H1 (cell line): ENCODE data around the gene TMTC4. TPM values are rescaled to one million over a fixed set of nuclear protein-coding genes. Genes with fewer than 3 reads are reported as not detected.
A peak's percentile ranks its signal among the peaks of the same experiment; 100 is the strongest.

Experiments
- PHF8 ChIP-seq: fragments of 200-600 bp; sonication (generic); conservative IDR thresholded peaks from 2 replicates; pipeline ENCODE4 v1.7.1; 2012; ENCODE audit warnings: low read depth, mild to moderate bottlenecking, inconsistent platforms, low read length, moderate library complexity
- SIN3A ChIP-seq, 2 experiments: IDR thresholded peaks in 1 of 2; conservative IDR thresholded peaks in 1 of 2; 2 replicates each; pipeline ENCODE4 v1.6.1; 2011 to 2012; ENCODE audit warnings: low read length in 2 of 2, improper control_type of control experiment in 1 of 2, low read depth in 1 of 2, mild to moderate bottlenecking in 1 of 2
- SP1 ChIP-seq: IDR thresholded peaks from 2 replicates; pipeline ENCODE4 v1.6.1; 2011; ENCODE audit warnings: low read depth, low read length
- SP4 ChIP-seq: IDR thresholded peaks from 2 replicates; pipeline ENCODE4 v1.6.1; 2012; ENCODE audit warnings: low read length, inconsistent platforms
- polyA plus RNA-seq, 7 experiments: library from polyadenylated mRNA; depleted of rRNA in 3 of 7; stranded (reverse) in 5 of 7; unstranded in 2 of 7; fragments of >200 nt in 5 of 7; fragments of 200-250 nt in 2 of 7; gene quantifications; 1 replicate in 5 of 7; 2 replicates in 1 of 7; 4 replicates in 1 of 7; pipeline versions ENCODE4 v1.2.1 to v1.2.3, GENCODE V29; 2011 to 2013; ENCODE audit warnings: missing spikeins in 2 of 7, mixed read lengths in 2 of 7
- total RNA-seq: library from RNA; stranded (reverse); fragmentation: NEBNext Ultra II Directional; extraction: Animal tissue kit (Norgen Biotek cat#: 25700); gene quantifications from 2 replicates; pipeline ENCODE4 v1.2.1, GENCODE V29; 2021
- TF ChIP-seq, protein P1 (sequence below): fragments of 300-600 bp; sonication (generic); IDR thresholded peaks from 2 replicates; pipeline ENCODE4 v1.7.1; 2012; ENCODE audit warnings: low read length, moderate library complexity, mild to moderate bottlenecking, inconsistent platforms; ENCODE audit not compliant: insufficient replicate concordance
- TF ChIP-seq, protein P2 (sequence below), 3 experiments: IDR thresholded peaks; 1 replicate in 2 of 3; 2 replicates in 1 of 3; pipeline versions ENCODE4 v1.5.1 to v1.6.1; 2011; ENCODE audit warnings: low read length in 3 of 3, mild to moderate bottlenecking in 3 of 3, inconsistent platforms in 2 of 3, low read depth in 1 of 3, moderate library complexity in 1 of 3; ENCODE audit not compliant: insufficient read depth in 1 of 3; ENCODE audit errors: control extremely low read depth in 1 of 3

The TMTC4 gene
- total and polyA plus RNA-seq, 2 of the 8 experiments (the other 6 are each of a cell fraction or from before 2014, with no cell fraction given), result 26.3 to 42.6 TPM

DNA sequence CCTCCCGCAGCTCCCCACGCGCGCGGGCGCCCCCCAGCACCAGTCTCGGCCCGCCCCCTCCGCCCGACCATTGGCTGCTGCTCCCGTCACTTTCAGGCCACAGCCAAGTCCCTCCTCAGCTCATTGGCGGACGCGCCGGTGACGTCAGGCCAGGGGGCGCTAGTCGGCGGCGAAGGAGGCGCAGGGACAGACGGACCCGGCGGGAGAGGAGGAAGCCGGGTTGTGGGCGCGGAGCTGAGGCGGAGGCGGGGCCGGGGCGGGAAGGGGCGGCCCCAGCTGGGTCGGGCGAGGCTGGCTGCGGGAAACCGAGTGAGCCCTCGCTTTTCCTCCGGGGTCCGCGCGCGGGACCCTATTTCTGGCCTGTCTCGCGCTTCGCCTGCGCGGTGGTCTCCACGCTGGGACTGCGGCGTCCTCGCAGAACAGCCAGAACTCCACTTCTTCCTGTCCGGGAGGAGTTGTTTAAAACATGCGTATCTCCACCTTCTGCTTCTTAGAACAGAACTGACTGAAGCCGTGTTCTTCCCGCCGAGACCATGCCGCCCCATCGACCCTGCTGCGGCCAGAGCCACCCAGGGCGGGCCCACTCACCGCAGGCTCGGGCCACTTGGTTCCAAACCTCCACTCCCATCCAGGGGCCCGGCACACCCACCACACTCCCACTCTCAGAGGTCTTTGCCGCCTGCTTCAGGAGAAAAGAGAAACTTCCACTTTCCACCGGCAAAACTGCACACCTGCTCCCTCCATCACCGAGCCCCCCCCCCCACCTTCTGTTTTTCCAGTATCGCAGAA lies 471 bp upstream of the TMTC4 start (continued):
- TF ChIP-seq, protein P1, sequence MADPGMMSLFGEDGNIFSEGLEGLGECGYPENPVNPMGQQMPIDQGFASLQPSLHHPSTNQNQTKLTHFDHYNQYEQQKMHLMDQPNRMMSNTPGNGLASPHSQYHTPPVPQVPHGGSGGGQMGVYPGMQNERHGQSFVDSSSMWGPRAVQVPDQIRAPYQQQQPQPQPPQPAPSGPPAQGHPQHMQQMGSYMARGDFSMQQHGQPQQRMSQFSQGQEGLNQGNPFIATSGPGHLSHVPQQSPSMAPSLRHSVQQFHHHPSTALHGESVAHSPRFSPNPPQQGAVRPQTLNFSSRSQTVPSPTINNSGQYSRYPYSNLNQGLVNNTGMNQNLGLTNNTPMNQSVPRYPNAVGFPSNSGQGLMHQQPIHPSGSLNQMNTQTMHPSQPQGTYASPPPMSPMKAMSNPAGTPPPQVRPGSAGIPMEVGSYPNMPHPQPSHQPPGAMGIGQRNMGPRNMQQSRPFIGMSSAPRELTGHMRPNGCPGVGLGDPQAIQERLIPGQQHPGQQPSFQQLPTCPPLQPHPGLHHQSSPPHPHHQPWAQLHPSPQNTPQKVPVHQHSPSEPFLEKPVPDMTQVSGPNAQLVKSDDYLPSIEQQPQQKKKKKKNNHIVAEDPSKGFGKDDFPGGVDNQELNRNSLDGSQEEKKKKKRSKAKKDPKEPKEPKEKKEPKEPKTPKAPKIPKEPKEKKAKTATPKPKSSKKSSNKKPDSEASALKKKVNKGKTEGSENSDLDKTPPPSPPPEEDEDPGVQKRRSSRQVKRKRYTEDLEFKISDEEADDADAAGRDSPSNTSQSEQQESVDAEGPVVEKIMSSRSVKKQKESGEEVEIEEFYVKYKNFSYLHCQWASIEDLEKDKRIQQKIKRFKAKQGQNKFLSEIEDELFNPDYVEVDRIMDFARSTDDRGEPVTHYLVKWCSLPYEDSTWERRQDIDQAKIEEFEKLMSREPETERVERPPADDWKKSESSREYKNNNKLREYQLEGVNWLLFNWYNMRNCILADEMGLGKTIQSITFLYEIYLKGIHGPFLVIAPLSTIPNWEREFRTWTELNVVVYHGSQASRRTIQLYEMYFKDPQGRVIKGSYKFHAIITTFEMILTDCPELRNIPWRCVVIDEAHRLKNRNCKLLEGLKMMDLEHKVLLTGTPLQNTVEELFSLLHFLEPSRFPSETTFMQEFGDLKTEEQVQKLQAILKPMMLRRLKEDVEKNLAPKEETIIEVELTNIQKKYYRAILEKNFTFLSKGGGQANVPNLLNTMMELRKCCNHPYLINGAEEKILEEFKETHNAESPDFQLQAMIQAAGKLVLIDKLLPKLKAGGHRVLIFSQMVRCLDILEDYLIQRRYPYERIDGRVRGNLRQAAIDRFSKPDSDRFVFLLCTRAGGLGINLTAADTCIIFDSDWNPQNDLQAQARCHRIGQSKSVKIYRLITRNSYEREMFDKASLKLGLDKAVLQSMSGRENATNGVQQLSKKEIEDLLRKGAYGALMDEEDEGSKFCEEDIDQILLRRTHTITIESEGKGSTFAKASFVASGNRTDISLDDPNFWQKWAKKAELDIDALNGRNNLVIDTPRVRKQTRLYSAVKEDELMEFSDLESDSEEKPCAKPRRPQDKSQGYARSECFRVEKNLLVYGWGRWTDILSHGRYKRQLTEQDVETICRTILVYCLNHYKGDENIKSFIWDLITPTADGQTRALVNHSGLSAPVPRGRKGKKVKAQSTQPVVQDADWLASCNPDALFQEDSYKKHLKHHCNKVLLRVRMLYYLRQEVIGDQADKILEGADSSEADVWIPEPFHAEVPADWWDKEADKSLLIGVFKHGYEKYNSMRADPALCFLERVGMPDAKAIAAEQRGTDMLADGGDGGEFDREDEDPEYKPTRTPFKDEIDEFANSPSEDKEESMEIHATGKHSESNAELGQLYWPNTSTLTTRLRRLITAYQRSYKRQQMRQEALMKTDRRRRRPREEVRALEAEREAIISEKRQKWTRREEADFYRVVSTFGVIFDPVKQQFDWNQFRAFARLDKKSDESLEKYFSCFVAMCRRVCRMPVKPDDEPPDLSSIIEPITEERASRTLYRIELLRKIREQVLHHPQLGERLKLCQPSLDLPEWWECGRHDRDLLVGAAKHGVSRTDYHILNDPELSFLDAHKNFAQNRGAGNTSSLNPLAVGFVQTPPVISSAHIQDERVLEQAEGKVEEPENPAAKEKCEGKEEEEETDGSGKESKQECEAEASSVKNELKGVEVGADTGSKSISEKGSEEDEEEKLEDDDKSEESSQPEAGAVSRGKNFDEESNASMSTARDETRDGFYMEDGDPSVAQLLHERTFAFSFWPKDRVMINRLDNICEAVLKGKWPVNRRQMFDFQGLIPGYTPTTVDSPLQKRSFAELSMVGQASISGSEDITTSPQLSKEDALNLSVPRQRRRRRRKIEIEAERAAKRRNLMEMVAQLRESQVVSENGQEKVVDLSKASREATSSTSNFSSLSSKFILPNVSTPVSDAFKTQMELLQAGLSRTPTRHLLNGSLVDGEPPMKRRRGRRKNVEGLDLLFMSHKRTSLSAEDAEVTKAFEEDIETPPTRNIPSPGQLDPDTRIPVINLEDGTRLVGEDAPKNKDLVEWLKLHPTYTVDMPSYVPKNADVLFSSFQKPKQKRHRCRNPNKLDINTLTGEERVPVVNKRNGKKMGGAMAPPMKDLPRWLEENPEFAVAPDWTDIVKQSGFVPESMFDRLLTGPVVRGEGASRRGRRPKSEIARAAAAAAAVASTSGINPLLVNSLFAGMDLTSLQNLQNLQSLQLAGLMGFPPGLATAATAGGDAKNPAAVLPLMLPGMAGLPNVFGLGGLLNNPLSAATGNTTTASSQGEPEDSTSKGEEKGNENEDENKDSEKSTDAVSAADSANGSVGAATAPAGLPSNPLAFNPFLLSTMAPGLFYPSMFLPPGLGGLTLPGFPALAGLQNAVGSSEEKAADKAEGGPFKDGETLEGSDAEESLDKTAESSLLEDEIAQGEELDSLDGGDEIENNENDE, result no peak
- TF ChIP-seq PHF8 (peak; percentile 28; the same call in 1 of the 2 replicates), SP4 (no peak), SP1 (peak; percentile 83), SIN3A (conservative IDR thresholded peaks at IDR 0.05 in 1 of 2, IDR thresholded peaks at IDR 0.05 in 1 of 2; ENCODE audit: low read depth in 1 of 2, low read length in 2 of 2) (peak in 1 of 2 experiments; percentile 51; a peak in 1 of 4 replicates)
- TF ChIP-seq, protein P2, sequence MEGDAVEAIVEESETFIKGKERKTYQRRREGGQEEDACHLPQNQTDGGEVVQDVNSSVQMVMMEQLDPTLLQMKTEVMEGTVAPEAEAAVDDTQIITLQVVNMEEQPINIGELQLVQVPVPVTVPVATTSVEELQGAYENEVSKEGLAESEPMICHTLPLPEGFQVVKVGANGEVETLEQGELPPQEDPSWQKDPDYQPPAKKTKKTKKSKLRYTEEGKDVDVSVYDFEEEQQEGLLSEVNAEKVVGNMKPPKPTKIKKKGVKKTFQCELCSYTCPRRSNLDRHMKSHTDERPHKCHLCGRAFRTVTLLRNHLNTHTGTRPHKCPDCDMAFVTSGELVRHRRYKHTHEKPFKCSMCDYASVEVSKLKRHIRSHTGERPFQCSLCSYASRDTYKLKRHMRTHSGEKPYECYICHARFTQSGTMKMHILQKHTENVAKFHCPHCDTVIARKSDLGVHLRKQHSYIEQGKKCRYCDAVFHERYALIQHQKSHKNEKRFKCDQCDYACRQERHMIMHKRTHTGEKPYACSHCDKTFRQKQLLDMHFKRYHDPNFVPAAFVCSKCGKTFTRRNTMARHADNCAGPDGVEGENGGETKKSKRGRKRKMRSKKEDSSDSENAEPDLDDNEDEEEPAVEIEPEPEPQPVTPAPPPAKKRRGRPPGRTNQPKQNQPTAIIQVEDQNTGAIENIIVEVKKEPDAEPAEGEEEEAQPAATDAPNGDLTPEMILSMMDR (IDR thresholded peaks at IDR 0.05; ENCODE audit: control extremely low read depth in 1 of 3, insufficient read depth in 1 of 3, low read depth in 1 of 3, low read length in 3 of 3), result peak; percentile 30 to 38 (median 31)
